Muscle layer of colon (tissue), 2 donors: ENCODE results near the gene GLYATL3.

Experiments used
- H3K27ac ChIP-seq: one replicate; pipeline ENCODE4 v1.7.0; 2013; ENCODE audit warnings: low read depth, mild to moderate bottlenecking, low read length, moderate library complexity
- H3K27me3 ChIP-seq, 2 donors: one replicate each; pipeline ENCODE4 v1.7.0; 2013; ENCODE audit warnings: low read length in 2 of 2, mild to moderate bottlenecking in 2 of 2; ENCODE audit not compliant: insufficient read depth in 2 of 2, control insufficient read depth in 1 of 2
- H3K36me3 ChIP-seq: one replicate; pipeline ENCODE4 v1.7.0; 2013; ENCODE audit warnings: mild to moderate bottlenecking, low read length; ENCODE audit not compliant: insufficient read depth
- H3K4me1 ChIP-seq: one replicate; pipeline ENCODE4 v1.7.0; 2013; ENCODE audit warnings: mild to moderate bottlenecking, low read length; ENCODE audit not compliant: insufficient read depth
- H3K4me3 ChIP-seq, 2 donors: one replicate each; pipeline ENCODE4 v1.7.0; 2013; ENCODE audit warnings: low read length in 2 of 2, low read depth in 1 of 2, mild to moderate bottlenecking in 1 of 2, moderate library complexity in 1 of 2
- H3K9ac ChIP-seq: one replicate; pipeline ENCODE4 v1.7.0; 2013; ENCODE audit warnings: low read length
- H3K9me3 ChIP-seq: one replicate; pipeline ENCODE4 v1.7.0; 2013; ENCODE audit warnings: mild to moderate bottlenecking, low read length
- donor health status: abdominal sarcoma.
- donor health status: Adenocarcinoma of cecum.

Gene GLYATL3

DNA sequence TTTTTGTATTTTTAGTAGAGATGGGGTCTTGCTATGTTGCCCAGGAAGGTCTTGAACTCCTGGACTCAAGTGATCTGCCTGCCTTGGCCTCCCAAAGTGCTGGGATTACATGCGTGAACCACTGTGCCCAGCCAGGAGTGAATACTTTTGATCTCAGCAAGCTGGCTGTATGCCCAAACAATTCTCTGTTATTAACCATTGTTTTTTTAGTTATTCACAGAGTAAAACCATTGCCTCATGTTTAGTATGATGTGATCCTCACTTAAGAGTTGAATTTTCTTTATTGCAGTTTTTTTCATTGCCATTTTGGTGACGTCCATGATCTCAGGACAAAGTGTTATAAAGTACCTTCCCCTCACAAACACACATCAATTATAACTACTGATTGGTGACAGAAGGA lies 65.5 kb downstream of the GLYATL3 start:
- Histone ChIP-seq H3K4me1 (no peaks in the 10 kb centered on the region), H3K9me3 (no peaks in the 10 kb centered on the region), H3K27ac (no peak overlapping the region), H3K27me3 (peaks cover 0 to 5% of the 10 kb centered on the region in 2 donors), H3K9ac (no peak overlapping the region), H3K36me3 (no peaks in the 10 kb centered on the region), H3K4me3 (no peak overlapping the region)

DNA sequence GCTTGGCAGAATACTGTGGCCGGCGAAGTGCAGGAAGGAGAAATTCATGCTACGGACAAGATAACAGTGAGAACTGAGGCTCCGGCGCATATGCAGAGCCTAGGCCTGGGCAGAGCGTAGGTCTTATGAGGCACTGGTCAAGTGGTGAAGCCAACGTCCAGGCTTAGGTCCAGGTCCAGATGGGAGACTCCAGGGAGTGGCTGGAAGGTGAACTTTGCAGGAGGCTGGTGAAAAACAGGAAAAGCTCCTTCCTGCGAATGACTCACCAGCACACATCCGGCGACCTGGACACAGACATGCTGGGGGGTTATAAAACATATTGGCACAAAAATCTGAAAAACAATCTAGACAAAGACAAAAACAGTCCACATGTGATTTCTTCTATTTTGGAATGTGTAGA lies 66.1 kb downstream of the GLYATL3 start:
- Histone ChIP-seq H3K9ac (no peak overlapping the region), H3K27me3 (peaks cover 0 to 5% of the 10 kb centered on the region in 2 donors), H3K9me3 (no peaks in the 10 kb centered on the region), H3K4me1 (no peaks in the 10 kb centered on the region), H3K4me3 (no peak overlapping the region), H3K36me3 (no peaks in the 10 kb centered on the region), H3K27ac (no peak overlapping the region)

DNA sequence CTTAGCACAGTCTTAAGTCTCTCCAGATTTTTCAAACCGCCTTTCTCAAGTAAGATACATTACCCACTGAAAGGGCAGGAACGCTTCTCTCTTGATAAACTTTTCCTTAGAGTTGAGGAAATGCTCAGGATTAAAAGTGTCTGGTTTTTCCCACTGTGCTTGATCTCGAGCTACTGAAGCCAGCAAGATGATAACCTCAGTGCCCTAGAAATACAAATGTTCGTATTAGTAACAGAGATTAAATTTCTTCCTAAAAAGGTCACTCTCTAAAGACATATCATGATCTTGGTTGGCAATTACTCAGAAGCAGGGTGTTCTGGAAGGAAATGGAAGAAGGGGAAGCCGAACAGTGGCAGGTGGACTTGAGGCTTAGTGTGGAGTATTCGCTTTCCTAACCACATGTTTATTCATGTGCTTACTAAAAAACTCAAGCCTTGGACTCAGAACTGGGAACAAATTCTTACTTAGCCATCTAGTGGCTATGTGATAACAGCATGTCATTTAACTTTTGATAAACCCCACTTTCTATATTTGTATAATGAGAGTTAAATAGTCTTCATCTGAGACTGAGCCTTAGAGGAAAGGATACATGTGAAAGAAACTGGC lies 70.9 kb downstream of the GLYATL3 start:
- Histone ChIP-seq H3K4me1 (no peaks in the 10 kb centered on the region), H3K36me3 (no peaks in the 10 kb centered on the region), H3K9ac (no peak overlapping the region), H3K27ac (no peak overlapping the region), H3K27me3 (no peaks in the 10 kb centered on the region), H3K4me3 (no peak overlapping the region), H3K9me3 (no peaks in the 10 kb centered on the region)

DNA sequence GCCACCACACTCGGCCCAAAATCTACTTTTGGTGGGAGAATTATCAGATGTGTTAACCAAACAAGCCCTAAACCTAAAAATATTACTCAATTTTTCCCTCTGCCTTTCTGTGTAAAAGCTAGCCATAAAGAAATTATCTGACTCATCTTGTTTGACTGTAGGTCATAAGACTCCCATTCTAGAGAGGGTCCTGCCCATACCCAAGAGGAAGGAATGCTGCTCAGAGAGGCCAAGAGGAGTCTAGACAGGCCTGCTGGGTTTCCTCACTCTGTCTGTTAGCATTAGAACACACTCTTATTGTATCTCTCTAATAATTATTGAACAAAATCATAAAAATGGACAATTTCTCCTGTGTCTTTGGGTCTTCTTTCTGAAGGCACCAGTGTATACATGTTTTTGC lies 76.9 kb downstream of the GLYATL3 start:
- no peak overlapping the region for H3K27ac ChIP-seq
- H3K9me3 ChIP-seq: no peaks in the 10 kb centered on the region
- no peak overlapping the region for H3K9ac ChIP-seq
- no peaks in the 10 kb centered on the region for H3K27me3 ChIP-seq
- H3K36me3 ChIP-seq: no peaks in the 10 kb centered on the region
- no peaks in the 10 kb centered on the region for H3K4me1 ChIP-seq
- H3K4me3 ChIP-seq: no peak overlapping the region
